ENCODE results near the gene GALK2. TPM values are rescaled to one million over a fixed set of nuclear protein-coding genes. Genes with fewer than 3 reads are reported as not detected.

The GALK2 gene
- total and polyA plus RNA-seq, 2 experiments from 2014 or later: 11.5 to 23.0 TPM

GRCh38 chr15:49331442-49331841, 161.4 kb downstream of the GALK2 start:
- H4K20me1 ChIP-seq (replicated peaks; ENCODE audit: insufficient read depth): no peaks in the 10 kb centered on the region
- no peak overlapping the region for H2AFZ ChIP-seq
- ATAC-seq: no peak
- H3K27me3 Mint-ChIP-seq (ENCODE audit: insufficient read depth, low read depth, poor library complexity): peaks cover 2% of the 10 kb centered on the region
- no peaks in the 10 kb centered on the region for H3K36me3 ChIP-seq (ENCODE audit: insufficient read depth)
- no peak for DNase-seq (ENCODE audit: low spot score)
- no peak overlapping the region for H3K27ac Mint-ChIP-seq
- H3K79me2 ChIP-seq (replicated peaks; ENCODE audit: insufficient read depth): no peaks in the 10 kb centered on the region
- H3K9me2 ChIP-seq (ENCODE audit: insufficient read depth): no peaks in the 10 kb centered on the region
- H3K4me3 Mint-ChIP-seq: no peak overlapping the region
- no peaks in the 10 kb centered on the region; the same call in 2 of the 3 replicates for H3K36me3 Mint-ChIP-seq (ENCODE audit: low read depth)
- H3K27ac ChIP-seq (ENCODE audit: low read depth): no peak overlapping the region
- peaks cover 17% of the 10 kb centered on the region for H3K4me1 ChIP-seq (ENCODE audit: insufficient read depth)
- no peak overlapping the region for H3K4me3 ChIP-seq
- H3F3A ChIP-seq (replicated peaks; ENCODE audit: low read depth): no peaks in the 10 kb centered on the region
- no peak for TF ChIP-seq ZNF462 (CRISPR knock-in tag; IDR thresholded peaks at IDR 0.05)
- no peak for TF ChIP-seq ZNF331 (CRISPR knock-in tag; IDR thresholded peaks at IDR 0.05; ENCODE audit: low read depth)
- TF ChIP-seq JUNB (IDR thresholded peaks at IDR 0.05; ENCODE audit: unreplicated experiment): no peak
- TF ChIP-seq NANOG (IDR thresholded peaks at IDR 0.05; ENCODE audit: borderline replicate concordance): no peak
- TF ChIP-seq STAT1 (IDR thresholded peaks at IDR 0.05; ENCODE audit: unreplicated experiment): no peak
- TF ChIP-seq ETS1 (IDR thresholded peaks at IDR 0.05): no peak
- TF ChIP-seq CTCF (conservative IDR thresholded peaks at IDR 0.05; ENCODE audit: low read depth in 2 of 2): no peak
- no peak for TF ChIP-seq POLR2AphosphoS5 (IDR thresholded peaks at IDR 0.05; ENCODE audit: low read depth)
- no peak for TF ChIP-seq ZNF114 (CRISPR knock-in tag; IDR thresholded peaks at IDR 0.05)
- TF ChIP-seq REST (IDR thresholded peaks at IDR 0.05; ENCODE audit: unreplicated experiment): no peak
- no peak for TF ChIP-seq EZH2 (IDR thresholded peaks at IDR 0.05; ENCODE audit: low read depth, unreplicated experiment)
- TF ChIP-seq EZH2phosphoT487 (IDR thresholded peaks at IDR 0.05; ENCODE audit: unreplicated experiment): no peak
- TF ChIP-seq CREB1 (CRISPR knock-in tag; IDR thresholded peaks at IDR 0.05; ENCODE audit: low read depth): no peak
- H3K4me2 ChIP-seq: no peak overlapping the region
- no peaks in the 10 kb centered on the region for H3K9me3 Mint-ChIP-seq
- H3K4me1 Mint-ChIP-seq: peaks cover 46% of the 10 kb centered on the region
- H3K27me3 ChIP-seq (ENCODE audit: insufficient read depth): no peaks in the 10 kb centered on the region
